Neural cell (in vitro differentiated cells): ENCODE data around the gene ARID1B. TPM values are rescaled to one million over a fixed set of nuclear protein-coding genes. Genes with fewer than 3 reads are reported as not detected.

Experiments used
- H2AFZ ChIP-seq: fragments of 200-600, 300-800 bp; sonication (generic), shearing (Covaris generic); 2 replicates; pipeline ENCODE4 v1.6.0; 2014; ENCODE audit warnings: low read depth, mild to moderate bottlenecking, antibody characterized with exemption, low read length, moderate library complexity
- H3F3A ChIP-seq: fragments of 200-600 bp; shearing (Covaris generic); 2 replicates; pipeline ENCODE4 v1.6.1; 2016; ENCODE audit warnings: mild to moderate bottlenecking, moderate library complexity, mixed read lengths, antibody characterized with exemption, low read length; ENCODE audit not compliant: insufficient read depth, poor library complexity, severe bottlenecking
- H3K27ac ChIP-seq: fragments of 200-600, 300-800 bp; sonication (generic), shearing (Covaris generic); 2 replicates; pipeline ENCODE4 v1.5.1; 2014; ENCODE audit warnings: mild to moderate bottlenecking, low read length, moderate library complexity
- H3K27me3 ChIP-seq: fragments of 300-800, 200-600 bp; sonication (generic), shearing (Covaris generic); 2 replicates; pipeline ENCODE4 v1.6.0; 2014; ENCODE audit warnings: mild to moderate bottlenecking, low read depth, low read length, moderate library complexity; ENCODE audit not compliant: insufficient read depth
- H3K36me3 ChIP-seq: fragments of 300-800, 200-600 bp; sonication (generic), shearing (Covaris generic); 2 replicates; pipeline ENCODE4 v1.5.1; 2014; ENCODE audit warnings: mild to moderate bottlenecking, antibody characterized with exemption, low read length, moderate library complexity; ENCODE audit not compliant: insufficient read depth
- H3K4me2 ChIP-seq: fragments of 300-800, 200-600 bp; sonication (generic), shearing (Covaris generic); 2 replicates; pipeline ENCODE4 v1.6.0; 2014; ENCODE audit warnings: mild to moderate bottlenecking, low read length
- H3K4me3 ChIP-seq: fragments of 300-800, 200-600 bp; sonication (generic), shearing (Covaris generic); 2 replicates; pipeline ENCODE4 v1.5.1; 2014; ENCODE audit warnings: mild to moderate bottlenecking, low read length, moderate library complexity
- H3K79me2 ChIP-seq: fragments of 200-600 bp; shearing (Covaris generic); replicated peaks from 2 replicates; pipeline ENCODE4 v1.6.0; 2014; ENCODE audit warnings: mild to moderate bottlenecking, low read length, moderate library complexity; ENCODE audit not compliant: insufficient read depth
- H3K9ac ChIP-seq: fragments of 300-800, 200-600 bp; sonication (generic), shearing (Covaris generic); 2 replicates; pipeline ENCODE4 v1.6.1; 2016; ENCODE audit warnings: mild to moderate bottlenecking, low read length, mixed read lengths
- H3K9me2 ChIP-seq: fragments of 200-600 bp; shearing (Covaris generic); 2 replicates; pipeline ENCODE4 v1.6.1; 2016; ENCODE audit warnings: mild to moderate bottlenecking, low read length, mixed read lengths; ENCODE audit not compliant: insufficient read depth
- H3K9me3 ChIP-seq: fragments of 200-600, 300-800 bp; sonication (generic), shearing (Covaris generic); 2 replicates; pipeline ENCODE4 v1.6.1; 2016; ENCODE audit warnings: mild to moderate bottlenecking, mixed run types, low read length, moderate library complexity, mixed read lengths
- H4K20me1 ChIP-seq: fragments of 200-600 bp; shearing (Covaris generic); 2 replicates; pipeline ENCODE4 v1.6.1; 2016; ENCODE audit warnings: mild to moderate bottlenecking, mixed run types; ENCODE audit not compliant: insufficient read depth
- EP300 ChIP-seq: fragments of 450-650 bp; conservative IDR thresholded peaks from 2 replicates; pipeline ENCODE4 v1.6.1; 2014; ENCODE audit warnings: antibody characterized with exemption, mild to moderate bottlenecking, moderate library complexity; ENCODE audit not compliant: poor library complexity, severe bottlenecking
- EZH2 ChIP-seq: fragments of 200-600, 300-800 bp; shearing (Covaris generic), sonication (generic); IDR thresholded peaks from 2 replicates; pipeline ENCODE4 v1.6.1; 2014; ENCODE audit warnings: antibody characterized with exemption, low read length, borderline replicate concordance, mild to moderate bottlenecking; ENCODE audit not compliant: insufficient read depth, poor library complexity, severe bottlenecking
- MXI1 ChIP-seq: fragments of 450-650 bp; conservative IDR thresholded peaks from 2 replicates; pipeline ENCODE4 v1.6.1; 2014; ENCODE audit warnings: antibody characterized with exemption, mild to moderate bottlenecking; ENCODE audit not compliant: poor library complexity, severe bottlenecking
- POLR2AphosphoS5 ChIP-seq: IDR thresholded peaks from 2 replicates; pipeline ENCODE4 v1.6.1; 2012
- RAD21 ChIP-seq: fragments of 450-650 bp; conservative IDR thresholded peaks from 2 replicates; pipeline ENCODE4 v1.6.1; 2014; ENCODE audit warnings: antibody characterized with exemption, mild to moderate bottlenecking, moderate library complexity
- SMC3 ChIP-seq: fragments of 450-650 bp; conservative IDR thresholded peaks from 2 replicates; pipeline ENCODE4 v1.6.1; 2014; ENCODE audit warnings: antibody characterized with exemption, mild to moderate bottlenecking, moderate library complexity; ENCODE audit not compliant: poor library complexity
- TAF1 ChIP-seq: IDR thresholded peaks from 2 replicates; pipeline ENCODE4 v1.6.1; 2012; ENCODE audit warnings: low read depth
- polyA plus RNA-seq: library from polyadenylated mRNA; depleted of rRNA; stranded (reverse); fragments of >200 nt; gene quantifications from 2 replicates; pipeline ENCODE4 v1.2.3, GENCODE V29; 2014
- TF ChIP-seq, protein P1 (sequence below): IDR thresholded peaks from 2 replicates; pipeline ENCODE4 v1.6.1; 2012; ENCODE audit warnings: borderline replicate concordance
- TF ChIP-seq, protein P2 (sequence below): fragments of 450-650 bp; IDR thresholded peaks from 2 replicates; pipeline ENCODE4 v1.5.1; 2014; ENCODE audit warnings: antibody characterized with exemption, mild to moderate bottlenecking, moderate library complexity; ENCODE audit not compliant: poor library complexity, severe bottlenecking

Gene ARID1B
- polyA plus RNA-seq, 1 donor from 2014 or later: 35.0 TPM

DNA sequence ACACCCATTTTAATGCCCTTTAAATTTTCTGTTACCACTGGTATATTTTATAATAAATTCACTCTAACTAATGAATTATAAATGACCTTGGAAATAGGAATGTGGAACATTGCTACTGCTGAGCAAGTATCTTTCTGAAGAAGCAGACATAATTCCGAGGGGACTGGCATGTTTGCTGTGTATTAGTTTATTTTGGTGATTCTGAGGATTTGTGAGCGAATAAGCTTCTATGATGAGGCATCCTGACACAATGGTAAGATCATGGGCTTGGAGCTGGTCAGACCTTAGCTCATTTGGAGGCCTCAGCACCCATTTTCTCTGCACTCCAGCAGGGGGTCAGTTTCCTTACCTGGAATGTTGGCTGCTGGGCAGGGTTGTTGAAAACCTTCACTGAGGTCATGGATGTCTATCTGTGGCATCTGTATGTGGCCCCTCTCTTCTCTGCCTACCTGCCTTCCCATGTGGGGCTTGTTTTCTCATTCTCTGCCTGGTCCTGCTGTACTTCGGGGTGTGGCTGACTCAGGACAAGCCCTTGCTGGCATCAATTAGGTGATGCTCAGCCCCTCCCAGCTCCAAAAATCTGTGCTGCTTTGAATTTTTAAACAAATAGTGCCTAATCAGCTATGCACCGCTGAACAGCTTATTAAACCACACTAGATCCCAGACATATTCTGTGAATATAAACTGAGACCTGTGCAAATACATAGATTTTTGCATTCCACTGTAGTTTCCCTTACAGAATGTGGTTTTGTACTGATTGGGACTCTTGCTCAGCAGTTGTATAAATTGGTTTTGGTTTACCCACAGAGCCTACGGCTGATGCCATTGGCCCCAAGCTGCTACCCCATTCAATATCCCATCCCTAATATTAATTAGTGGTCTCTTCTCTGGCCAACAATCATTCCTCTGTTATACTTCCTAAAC is 10.7 kb downstream of the ARID1B start:
- TF ChIP-seq, protein P1, sequence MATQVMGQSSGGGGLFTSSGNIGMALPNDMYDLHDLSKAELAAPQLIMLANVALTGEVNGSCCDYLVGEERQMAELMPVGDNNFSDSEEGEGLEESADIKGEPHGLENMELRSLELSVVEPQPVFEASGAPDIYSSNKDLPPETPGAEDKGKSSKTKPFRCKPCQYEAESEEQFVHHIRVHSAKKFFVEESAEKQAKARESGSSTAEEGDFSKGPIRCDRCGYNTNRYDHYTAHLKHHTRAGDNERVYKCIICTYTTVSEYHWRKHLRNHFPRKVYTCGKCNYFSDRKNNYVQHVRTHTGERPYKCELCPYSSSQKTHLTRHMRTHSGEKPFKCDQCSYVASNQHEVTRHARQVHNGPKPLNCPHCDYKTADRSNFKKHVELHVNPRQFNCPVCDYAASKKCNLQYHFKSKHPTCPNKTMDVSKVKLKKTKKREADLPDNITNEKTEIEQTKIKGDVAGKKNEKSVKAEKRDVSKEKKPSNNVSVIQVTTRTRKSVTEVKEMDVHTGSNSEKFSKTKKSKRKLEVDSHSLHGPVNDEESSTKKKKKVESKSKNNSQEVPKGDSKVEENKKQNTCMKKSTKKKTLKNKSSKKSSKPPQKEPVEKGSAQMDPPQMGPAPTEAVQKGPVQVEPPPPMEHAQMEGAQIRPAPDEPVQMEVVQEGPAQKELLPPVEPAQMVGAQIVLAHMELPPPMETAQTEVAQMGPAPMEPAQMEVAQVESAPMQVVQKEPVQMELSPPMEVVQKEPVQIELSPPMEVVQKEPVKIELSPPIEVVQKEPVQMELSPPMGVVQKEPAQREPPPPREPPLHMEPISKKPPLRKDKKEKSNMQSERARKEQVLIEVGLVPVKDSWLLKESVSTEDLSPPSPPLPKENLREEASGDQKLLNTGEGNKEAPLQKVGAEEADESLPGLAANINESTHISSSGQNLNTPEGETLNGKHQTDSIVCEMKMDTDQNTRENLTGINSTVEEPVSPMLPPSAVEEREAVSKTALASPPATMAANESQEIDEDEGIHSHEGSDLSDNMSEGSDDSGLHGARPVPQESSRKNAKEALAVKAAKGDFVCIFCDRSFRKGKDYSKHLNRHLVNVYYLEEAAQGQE: no peak
- TF ChIP-seq POLR2AphosphoS5: no peak
- no peak for TF ChIP-seq EZH2
- no peak for TF ChIP-seq SMC3
- Histone ChIP-seq H3K79me2 (peaks cover 100% of the 10 kb centered on the region), H3K27ac (no peak overlapping the region), H3K9me2 (no peaks in the 10 kb centered on the region), H4K20me1 (peaks cover 12% of the 10 kb centered on the region), H3K9ac (no peak overlapping the region), H3K9me3 (no peaks in the 10 kb centered on the region), H3K4me3 (no peak overlapping the region), H3F3A (no peaks in the 10 kb centered on the region), H3K27me3 (no peaks in the 10 kb centered on the region), H3K4me2 (no peak overlapping the region), H3K36me3 (peaks cover 3% of the 10 kb centered on the region), H2AFZ (no peak overlapping the region)

DNA sequence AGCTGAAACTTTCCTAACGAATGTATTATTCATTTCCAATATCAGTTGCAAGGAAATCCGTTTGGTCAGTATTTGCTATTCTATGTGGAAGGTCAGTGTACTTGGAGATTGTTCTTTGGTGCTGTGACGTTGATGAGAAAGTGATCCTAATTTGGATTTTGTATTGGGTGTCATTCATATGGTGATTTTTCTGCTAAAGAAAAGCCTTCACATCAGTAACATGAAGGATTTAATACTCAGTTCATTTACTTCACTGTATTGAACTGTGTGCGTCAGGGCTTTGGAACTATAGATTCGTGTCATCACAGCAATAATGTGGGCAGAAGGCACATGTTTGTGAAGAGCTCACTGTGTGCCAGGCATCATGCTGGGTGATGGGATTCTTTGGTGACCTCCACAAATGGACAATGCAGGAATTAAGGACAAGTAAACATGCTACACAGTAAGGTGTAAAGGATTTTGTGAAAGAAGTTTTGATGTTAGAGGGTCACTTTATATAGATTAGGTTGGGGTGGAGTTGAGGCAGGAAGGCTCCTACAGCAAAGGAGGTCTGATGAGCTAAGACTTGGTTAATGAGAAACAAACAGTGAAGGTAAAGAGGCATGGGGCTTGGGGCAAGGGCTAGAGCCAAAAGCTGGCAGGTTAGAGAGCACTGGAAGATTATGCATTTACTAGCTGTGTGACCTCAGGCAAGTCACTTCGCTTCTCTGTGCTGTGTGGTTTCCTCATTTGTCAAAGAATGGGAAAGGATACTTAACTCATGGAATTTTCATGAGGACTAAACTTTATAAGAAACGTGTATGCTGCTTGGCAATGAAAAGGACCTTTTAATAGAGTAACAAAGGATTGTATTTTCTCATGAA is 12.1 kb downstream of the ARID1B start:
- TF ChIP-seq EZH2 (no peak), POLR2AphosphoS5 (no peak), TAF1 (no peak), MXI1 (no peak), RAD21 (no peak), EP300 (no peak)
- TF ChIP-seq, protein P1: no peak
- TF ChIP-seq, protein P2, sequence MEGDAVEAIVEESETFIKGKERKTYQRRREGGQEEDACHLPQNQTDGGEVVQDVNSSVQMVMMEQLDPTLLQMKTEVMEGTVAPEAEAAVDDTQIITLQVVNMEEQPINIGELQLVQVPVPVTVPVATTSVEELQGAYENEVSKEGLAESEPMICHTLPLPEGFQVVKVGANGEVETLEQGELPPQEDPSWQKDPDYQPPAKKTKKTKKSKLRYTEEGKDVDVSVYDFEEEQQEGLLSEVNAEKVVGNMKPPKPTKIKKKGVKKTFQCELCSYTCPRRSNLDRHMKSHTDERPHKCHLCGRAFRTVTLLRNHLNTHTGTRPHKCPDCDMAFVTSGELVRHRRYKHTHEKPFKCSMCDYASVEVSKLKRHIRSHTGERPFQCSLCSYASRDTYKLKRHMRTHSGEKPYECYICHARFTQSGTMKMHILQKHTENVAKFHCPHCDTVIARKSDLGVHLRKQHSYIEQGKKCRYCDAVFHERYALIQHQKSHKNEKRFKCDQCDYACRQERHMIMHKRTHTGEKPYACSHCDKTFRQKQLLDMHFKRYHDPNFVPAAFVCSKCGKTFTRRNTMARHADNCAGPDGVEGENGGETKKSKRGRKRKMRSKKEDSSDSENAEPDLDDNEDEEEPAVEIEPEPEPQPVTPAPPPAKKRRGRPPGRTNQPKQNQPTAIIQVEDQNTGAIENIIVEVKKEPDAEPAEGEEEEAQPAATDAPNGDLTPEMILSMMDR: no peak

More for the DNA sequence above, 12.1 kb downstream of the ARID1B start:
- H3F3A ChIP-seq: no peaks in the 10 kb centered on the region
- H3K27me3 ChIP-seq: no peaks in the 10 kb centered on the region
- no peak overlapping the region for H3K9ac ChIP-seq
- H3K4me2 ChIP-seq: no peak overlapping the region
- H3K9me2 ChIP-seq: no peaks in the 10 kb centered on the region
- H3K27ac ChIP-seq: no peak overlapping the region
- H3K4me3 ChIP-seq: no peak overlapping the region
- peaks cover 3% of the 10 kb centered on the region for H3K36me3 ChIP-seq
- H3K79me2 ChIP-seq: peaks cover 95% of the 10 kb centered on the region
- H3K9me3 ChIP-seq: no peaks in the 10 kb centered on the region
- H2AFZ ChIP-seq: no peak overlapping the region
- H4K20me1 ChIP-seq: peaks cover 8% of the 10 kb centered on the region
